Activated gamma-delta T cell (primary cell): ENCODE results near the gene ADAM12.

Source experiments
- DNase-seq: peaks from one replicate; lab custom pipeline; 2025; lab: John Stamatoyannopoulos, UW

ADAM12 gene

GRCh38 chr10:126114884-126115555 lies 273.3 kb downstream of the ADAM12 start:
- no peak for DNase-seq

- no peak for DNase-seq
Measured at GRCh38 chr10:126111516-126111915, 276.8 kb downstream of the ADAM12 start.

GRCh38 chr10:126110489-126111180 lies 277.6 kb downstream of the ADAM12 start:
- DNase-seq = no peak

- no peak for DNase-seq
Measured at GRCh38 chr10:126109893-126110292, 278.4 kb downstream of the ADAM12 start.

- no peak for DNase-seq
Measured at GRCh38 chr10:126108693-126109092, 279.6 kb downstream of the ADAM12 start.

GRCh38 chr10:126104767-126105166 lies 283.5 kb downstream of the ADAM12 start:
- DNase-seq = no peak

GRCh38 chr10:126102636-126103035 lies 285.6 kb downstream of the ADAM12 start:
- DNase-seq = no peak

- no peak for DNase-seq
Measured at GRCh38 chr10:126101736-126102135, 286.5 kb downstream of the ADAM12 start.

- DNase-seq = no peak
Measured at GRCh38 chr10:126101325-126101724, 287.0 kb downstream of the ADAM12 start.

GRCh38 chr10:126099366-126099765 lies 288.9 kb downstream of the ADAM12 start:
- DNase-seq = no peak

- DNase-seq = no peak
Measured at GRCh38 chr10:126098226-126098581, 290.1 kb downstream of the ADAM12 start.

GRCh38 chr10:126097558-126098225 lies 290.6 kb downstream of the ADAM12 start:
- no peak for DNase-seq

- DNase-seq = no peak
Measured at GRCh38 chr10:126094537-126094936, 293.7 kb downstream of the ADAM12 start.

GRCh38 chr10:126092366-126093215 lies 295.7 kb downstream of the ADAM12 start:
- DNase-seq = no peak

GRCh38 chr10:126090911-126091728 lies 297.2 kb downstream of the ADAM12 start:
- no peak for DNase-seq

GRCh38 chr10:126090443-126090842 lies 297.8 kb downstream of the ADAM12 start:
- no peak for DNase-seq

GRCh38 chr10:126087796-126088505 lies 300.3 kb downstream of the ADAM12 start:
- DNase-seq = no peak

GRCh38 chr10:126087153-126087680 lies 301.1 kb downstream of the ADAM12 start:
- no peak for DNase-seq

GRCh38 chr10:126085806-126086205 lies 302.5 kb downstream of the ADAM12 start:
- no peak for DNase-seq

- no peak for DNase-seq
Measured at GRCh38 chr10:126084369-126084768, 303.9 kb downstream of the ADAM12 start.
